HG02943 (cell line): Measurements from ENCODE around the gene SAA1.

ENCODE experiments used
- ATAC-seq: cut with Tn5 transposase; IDR thresholded peaks from one replicate; pipeline ENCODE4 v1.9.1; 2021; ENCODE audit warnings: mild to moderate bottlenecking, low read depth, moderate library complexity; ENCODE audit not compliant: unreplicated experiment

The SAA1 gene

DNA sequence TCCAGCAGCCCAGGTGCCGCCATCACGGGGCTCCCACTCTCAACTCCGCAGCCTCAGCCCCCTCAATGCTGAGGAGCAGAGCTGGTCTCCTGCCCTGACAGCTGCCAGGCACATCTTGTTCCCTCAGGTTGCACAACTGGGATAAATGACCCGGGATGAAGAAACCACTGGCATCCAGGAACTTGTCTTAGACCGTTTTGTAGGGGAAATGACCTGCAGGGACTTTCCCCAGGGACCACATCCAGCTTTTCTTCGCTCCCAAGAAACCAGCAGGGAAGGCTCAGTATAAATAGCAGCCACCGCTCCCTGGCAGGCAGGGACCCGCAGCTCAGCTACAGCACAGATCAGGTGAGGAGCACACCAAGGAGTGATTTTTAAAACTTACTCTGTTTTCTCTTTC is at the start of gene SAA1:
Gene SAA1 (plus strand): TSS at position 316 of the 400 bp plus-strand sequence. CDS start 624 bp downstream, outside the sequence.
- ATAC-seq: no peak

DNA sequence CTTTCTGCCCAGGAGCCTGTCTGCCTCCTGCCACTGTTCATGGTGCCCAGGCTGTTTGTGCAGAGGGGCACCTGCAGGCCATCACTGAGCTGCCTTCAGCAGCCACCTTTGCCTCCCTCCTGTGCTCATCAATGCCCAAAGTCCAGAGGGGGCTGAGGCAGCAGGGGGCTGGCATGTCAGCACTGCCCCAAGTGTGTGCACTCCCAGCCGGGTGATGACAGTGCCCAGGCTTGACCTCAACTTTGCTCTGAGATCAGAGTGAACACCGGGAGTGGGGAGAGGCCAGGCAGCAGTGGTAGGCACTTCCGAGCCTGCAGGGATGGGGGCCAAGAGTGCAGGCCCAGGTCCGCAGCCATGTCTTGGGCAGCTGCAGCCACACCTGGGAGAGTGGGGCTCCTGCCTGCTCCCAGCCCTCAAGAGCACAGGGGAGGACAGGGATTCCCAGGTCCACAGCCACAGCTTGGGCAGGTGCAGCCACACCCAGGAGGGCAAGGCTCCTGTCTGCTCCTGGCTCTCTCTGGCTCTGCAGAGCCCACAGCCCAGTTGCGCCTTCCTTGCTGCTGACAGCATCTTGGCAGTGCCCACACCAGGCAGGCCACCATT is 44.7 kb upstream of the SAA1 start:
- no peak for ATAC-seq

DNA sequence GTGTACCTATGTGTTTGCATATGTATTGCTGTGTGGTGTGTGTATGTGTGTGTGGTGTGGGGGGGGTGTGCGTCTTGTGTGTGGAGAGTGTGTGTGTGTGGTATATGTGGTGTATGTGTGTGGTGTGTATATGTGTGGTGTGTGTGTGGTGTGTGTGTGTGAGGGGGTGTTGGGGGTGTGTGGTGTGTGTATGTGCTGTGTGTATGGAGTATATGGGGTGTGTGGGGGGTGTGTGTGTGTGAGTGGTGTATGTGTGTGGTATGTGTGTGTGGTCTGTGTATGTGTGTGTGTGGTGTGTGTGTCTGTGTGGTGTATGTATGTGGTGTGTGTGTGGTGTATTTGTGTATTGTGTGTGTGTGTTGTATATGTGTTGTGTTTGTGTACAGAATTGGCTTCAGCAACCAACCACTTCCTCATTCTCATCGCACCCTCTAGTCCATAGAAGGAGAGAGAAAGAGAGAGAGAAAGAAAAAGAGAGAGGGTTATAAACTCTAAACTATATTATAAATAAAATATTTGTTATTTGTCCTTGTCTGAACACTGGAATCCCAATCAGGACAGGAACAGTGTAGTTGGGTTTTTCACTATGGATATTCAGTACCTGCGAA is 43.1 kb upstream of the SAA1 start:
- no peak for ATAC-seq

DNA sequence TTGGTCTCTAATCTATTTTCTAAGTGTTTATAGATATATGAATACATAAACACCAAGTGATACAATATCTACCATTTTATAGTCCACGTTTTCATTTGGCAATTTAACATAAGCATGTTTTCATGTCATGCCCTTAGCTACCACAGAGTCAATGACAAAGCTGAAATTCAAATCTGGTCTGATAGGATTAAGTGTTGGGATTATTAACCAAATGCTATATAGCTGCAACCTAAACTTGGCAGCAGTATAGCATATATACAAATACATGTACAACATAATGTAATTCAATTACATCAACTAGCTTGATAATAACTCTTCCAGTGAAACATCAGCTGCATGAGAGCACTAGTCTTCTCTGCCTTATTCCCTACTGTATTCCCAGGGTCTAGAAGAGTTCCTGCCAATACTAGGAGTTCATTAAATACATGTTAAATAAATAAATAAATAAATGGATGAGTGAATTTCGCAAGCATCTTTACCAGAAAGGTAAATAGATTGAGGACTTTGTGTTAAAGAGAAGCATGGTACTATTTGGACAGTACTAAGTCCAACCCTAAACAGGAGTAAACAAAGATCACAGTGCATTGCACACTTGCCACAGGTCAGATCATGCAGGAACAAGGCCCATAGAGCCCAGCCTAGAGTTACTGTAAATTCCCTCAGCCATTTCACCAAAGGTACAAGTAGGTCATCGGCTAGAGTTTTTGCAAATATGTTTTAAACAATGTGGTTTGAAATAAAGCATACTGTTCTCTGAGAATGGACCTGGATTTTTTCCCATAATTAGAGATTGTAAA is 42.3 kb upstream of the SAA1 start:
- ATAC-seq: no peak

DNA sequence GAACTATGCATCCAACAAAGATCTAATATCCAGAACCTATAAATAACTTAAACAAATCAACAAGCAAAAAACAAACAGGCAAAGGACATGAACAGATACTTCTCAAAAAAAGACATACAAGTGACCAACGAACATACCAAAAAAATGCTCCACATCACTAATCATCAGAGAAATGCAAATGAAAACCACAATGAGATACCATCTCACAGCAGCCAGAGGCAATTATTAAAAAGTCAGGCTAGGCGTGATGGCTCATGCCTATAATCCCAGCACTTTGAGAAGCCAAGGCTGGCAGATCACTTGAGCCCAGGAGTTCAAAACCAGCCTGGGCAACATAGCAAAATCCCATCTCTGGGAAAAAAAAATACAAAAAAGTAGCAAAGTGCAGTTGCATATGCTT is 40.2 kb upstream of the SAA1 start:
- no peak for ATAC-seq

DNA sequence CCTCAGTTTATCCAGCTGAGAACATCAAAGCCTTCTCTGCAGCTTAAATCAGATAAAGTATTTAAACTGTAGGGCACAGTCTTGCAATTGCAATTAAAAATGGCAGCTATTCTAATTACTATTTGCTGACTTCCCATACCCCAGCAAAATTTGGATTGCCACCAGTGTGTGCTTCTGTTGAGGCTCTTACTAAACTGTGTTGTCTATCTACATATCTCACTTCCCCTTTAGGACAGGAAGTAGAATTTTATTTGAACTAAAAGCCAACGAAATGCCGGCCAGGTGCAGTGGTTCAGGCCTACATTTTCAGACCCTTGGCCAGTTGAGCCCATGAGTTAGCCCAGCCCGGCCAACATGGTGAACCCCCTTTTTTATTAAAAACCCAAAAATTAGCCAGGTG is 36.6 kb upstream of the SAA1 start:
- ATAC-seq: peak; percentile 92

DNA sequence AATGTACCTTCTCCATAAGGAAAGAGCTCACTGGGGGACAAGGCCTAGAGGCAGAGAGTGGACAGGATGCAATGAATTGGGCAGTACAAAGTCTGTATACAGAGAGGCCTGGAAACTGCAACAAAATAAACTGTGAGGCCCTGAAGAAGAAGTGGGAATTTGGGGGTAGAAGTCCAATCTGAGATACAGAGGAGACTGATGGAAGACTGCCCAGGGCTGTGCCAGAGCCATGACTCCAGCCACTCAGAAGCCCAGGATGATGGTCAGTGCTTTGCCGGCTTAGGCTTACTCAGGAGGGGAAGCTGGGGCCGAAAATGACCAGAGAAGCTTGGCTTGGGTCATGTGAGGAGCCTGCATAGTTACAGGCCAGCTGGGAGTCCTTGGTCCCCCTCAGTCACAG is 35.2 kb upstream of the SAA1 start:
- no peak for ATAC-seq

DNA sequence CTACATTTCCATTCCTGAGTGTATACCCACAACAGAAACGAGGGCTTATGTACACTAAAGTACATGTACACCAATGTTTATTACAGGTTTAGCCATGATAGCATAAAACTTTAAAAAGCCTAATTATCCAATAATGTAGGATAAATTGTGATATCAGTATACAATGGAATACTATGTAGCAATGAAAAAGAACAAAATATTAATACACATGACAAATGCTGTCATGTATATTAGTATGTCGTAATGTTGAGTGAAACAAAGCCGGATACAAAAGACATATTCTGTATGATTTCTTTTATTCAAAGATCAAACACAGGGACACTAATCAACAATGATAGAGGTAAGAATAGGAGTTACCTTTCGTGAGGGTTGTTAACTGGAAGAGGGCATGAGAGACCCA is 32.2 kb upstream of the SAA1 start:
- no peak for ATAC-seq

DNA sequence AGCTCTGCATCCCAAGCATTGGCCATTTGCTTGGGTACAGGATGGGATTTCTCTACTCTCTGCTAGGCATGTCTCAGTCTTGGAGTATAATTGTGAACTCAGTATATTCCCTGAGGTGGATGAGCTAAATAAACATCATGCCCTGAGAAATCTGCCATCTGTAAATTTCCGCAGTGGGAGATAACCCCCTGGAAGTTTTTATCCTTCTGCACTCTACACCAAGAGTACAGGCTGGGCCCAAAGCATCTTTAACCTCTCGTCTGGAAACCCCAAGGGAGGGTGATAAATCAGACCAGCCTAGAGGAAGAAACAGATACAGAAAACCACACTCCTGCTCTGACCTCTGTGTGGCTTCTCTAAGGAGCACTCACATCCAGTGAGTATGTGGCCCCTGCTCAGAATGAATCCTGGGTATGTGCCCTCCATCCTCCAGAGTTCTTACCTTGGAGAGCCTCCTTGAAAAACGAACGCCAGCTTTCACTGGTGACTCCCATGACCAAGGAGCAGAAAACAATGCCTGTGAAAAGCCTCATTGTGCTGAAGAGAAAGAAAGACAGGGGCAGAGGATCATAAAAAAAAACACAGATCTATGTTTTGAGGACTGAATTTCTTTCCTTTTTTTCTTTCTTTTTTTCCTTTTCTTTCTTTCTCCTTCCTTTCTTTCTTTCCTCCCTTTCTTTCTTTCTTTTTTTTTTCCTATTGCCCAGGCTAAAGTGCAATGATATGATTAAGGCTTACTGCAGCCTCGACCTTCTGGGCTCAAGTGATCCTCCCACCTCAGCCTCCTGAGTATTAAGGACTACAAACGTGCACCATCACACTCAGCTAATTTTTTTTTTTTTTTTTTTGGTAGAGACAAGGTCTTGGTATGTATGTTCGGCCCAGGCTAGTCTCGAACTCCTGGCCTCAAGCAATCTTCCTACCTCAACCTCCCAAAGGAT is 30.4 kb upstream of the SAA1 start:
- no peak for ATAC-seq

DNA sequence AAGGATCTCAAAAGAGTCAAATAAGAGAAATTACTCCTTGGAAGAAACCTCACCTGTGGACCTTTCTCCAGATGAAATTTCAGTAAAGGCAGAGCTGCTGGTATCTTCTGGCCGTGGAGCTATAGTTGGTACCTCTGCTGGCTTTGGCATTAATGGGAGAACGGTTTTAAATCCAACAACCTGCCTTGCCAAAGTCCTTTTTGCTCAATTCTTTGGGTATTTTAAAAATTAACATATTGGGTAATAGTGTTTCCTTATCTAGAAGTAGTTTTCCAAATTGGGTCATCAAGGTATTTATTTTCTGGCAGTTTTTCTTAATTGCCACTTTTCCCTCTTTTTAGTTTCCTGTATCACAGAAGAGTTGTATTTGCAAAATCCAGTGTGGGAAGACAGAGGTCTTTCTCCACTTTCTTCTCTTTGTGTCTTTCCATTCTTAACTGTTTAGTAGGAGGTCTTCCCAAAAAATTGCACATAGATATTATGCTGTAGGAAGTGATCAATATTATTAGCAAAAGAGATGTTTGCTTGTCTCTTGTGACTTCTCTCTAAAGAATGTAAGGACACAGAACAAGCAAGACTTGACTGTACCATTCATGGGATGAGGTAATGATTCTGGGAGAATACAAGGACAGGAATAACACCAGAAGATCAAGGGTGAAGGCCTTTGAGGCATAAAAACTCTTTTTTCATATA is 29.3 kb upstream of the SAA1 start, which contains the start of gene SAA4:
Gene SAA4 (minus strand): TSS at position 139 of the 693 bp plus-strand sequence. CDS start 876 bp downstream, outside the sequence.
- ATAC-seq: no peak

DNA sequence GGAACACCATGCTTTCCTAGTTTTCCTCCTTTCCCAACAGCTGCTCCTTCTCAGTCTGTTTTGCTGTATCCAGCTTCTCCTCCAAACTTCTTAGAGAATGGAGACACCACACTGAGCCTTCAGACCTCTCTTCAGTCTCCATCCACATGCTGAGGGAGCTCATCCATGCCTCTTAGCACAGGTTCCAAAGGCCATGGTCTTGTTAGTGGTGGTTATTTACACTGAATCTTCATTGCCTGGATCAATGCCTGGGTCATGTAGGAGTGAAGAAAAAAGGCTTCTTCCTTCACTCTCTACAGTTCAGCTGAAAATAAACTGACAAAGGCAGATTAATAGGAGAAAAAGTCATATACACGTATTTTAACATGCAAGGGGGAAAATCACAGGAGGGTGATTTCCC is 26.4 kb upstream of the SAA1 start:
- ATAC-seq: no peak

DNA sequence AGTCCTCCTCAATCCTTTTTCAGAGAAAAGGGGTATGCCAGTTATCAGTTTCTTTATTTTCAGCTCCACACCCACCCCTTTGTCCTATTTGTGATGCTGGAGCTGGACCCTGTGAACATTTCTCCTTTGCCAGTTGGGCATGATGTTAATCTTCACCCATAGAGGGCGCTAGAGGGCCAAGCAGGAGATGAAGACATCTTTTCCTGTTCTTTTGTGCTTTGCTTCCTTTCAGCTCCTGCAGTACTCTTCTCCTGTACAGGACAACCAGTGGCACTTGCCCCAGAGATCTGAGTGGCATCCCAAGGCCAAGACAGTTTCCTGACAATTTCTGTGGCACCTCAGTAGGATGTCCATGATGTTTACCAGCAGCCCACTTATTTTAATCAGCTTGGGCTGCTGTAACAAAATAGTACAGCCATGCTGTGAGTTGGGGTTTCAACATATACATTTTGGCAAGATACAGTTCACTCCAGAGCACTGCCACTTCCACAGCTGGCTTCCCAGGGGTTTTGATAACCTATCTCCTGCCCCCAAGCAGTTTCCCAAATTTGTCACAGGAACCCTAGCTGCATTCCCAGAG is 22.2 kb upstream of the SAA1 start:
- ATAC-seq: no peak

DNA sequence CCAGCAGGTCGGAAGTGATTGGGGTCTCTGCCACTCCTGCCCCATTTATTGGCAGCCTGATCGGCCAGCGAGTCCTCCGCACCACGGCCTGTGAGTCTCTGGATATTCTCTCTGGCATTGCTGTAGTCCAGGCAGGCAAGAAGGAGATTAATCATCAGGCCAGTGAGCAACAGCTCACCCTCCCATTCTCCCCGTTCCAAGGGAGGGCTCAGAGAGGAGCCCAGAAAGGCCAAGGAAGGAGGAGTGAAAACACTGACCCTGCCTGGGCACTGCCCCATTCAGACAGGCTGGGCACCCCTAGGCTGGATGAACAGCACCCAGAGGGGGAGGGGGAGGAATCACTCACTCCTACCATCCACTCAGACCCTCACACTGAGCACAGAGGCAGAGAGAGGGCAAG is 20.7 kb upstream of the SAA1 start:
- ATAC-seq: no peak

DNA sequence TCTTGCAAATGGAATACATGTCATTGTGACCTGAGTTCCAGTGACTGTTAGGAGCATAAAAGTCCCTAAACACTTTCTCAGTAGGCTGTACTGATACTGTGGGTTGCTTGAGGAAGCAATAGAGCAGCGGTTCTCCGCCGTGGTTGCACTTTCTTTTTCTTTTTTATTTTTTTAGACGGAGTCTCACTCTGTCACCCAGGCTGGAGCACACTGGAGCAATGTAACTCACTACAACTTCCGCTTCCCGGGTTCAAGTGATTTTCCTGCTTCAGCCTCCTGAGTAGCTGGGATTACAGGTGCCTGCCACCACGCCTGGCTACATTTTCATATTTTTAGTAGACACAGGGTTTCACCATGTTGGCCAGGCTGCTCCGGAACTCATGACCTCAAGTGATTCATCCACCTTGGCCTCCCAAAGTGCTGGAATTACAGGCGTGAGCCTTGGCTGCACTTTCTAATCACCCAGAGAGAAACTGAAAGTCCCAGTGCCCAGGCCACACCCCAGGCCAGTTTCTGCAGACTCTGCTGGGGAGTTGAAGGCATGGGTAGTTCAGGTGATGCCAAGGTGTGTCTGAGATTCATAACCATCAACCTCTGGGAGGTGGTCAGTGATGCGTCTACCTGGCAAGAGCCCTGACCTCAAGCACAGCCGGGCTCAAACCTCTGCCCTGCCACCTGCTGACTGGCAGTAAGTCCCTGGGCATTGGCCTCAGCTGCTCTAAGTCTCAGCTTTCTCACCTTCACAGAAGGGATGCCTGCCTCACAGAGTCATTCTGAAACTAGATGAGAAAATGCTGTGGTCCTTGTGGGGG is 19.5 kb upstream of the SAA1 start:
- ATAC-seq: peak; percentile 74

DNA sequence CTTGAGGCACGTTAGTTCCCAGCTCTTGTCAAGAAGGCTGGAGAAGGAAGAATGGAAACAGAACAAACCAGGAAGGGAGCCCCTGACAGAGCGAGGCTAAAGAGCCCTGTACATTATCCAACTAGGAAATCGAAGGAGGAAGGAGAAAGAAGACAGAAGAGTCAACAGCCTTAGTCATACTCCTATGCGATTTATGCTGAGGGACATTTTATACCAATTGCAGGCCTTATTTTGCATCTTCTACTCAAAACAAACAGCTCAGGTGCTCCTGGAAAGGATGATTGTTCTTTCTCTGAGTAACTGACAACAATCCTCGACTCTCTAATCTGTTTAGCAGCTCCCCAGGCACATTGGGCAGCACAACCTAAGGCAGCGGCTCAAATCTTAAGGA is 18.9 kb upstream of the SAA1 start:
- peak; percentile 7 for ATAC-seq

DNA sequence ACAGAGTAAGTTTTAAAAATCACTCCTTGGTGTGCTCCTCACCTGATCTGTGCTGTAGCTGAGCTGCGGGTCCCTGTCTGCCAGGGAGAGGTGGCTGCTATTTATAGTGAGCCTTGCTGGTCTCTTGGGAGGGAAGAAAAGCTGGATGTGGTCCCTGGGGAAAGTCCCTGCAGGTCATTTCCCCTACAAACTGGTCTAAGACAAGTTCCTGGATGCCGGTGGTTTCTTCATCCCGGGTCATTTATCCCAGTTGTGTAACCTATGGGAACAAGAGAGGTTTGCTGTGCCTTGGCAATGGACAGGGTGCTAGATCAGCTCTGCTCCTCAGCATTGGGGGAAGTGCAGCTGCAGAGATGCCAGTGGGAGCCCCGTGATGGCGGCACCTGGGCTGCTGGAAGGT is 17.5 kb upstream of the SAA1 start, which contains the start of gene SAA2:
Gene SAA2 (minus strand): TSS at position 108 of the 400 bp plus-strand sequence. CDS start 657 bp downstream, outside the sequence.
- ATAC-seq: no peak

DNA sequence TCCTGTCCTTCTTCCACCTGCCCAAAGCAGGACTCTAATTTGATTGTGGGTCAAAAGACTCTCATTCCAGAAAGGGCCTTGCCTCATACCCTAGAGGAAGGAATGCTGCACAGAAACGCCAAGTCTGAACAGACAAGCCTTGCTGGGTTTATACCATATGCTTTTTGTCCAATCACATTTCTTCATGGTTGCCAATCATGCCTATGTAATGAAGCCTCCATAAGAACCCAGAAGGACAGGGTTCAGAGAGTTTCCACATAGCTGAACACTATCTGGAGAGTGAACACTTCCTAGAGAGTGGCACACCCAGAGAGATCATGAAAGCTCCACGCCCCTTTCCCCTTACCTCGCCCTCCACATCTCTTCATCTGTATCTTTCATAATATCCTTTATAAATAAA is 12.8 kb upstream of the SAA1 start:
- no peak for ATAC-seq

DNA sequence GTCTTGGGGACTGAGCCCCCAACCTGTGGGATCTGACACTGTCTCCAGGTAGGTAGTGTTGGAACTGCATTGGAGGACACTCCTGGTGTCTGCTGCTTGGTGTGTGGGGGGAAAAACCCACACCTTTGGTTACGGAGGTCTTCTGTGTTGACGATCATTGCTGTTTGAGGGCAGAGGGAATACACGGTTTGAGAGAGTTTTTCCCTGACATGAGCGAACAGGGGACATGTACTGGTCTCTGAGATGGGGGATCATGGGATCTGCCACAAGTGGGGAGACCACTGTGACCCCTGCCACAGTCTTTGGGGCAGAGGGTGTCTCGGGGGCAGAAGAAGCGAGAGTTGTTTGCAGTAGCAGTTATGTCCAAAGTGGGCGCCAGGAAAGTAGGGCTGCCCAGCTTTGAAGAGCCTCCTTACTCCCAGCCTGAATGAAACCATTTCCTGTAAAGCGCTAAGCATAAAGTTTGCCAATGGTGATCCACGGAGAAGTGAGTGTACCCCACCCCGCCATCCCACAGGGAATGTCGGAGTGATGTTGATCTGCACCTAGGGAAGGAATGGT is 12.2 kb upstream of the SAA1 start:
- no peak for ATAC-seq
